NCI-H1436 treated with DMSO at 0.1 percent for 48 hours (cell line): Measurements from ENCODE around the gene CMTM4.
"Not testable (repeated sequence)": the region's sequence is repeated elsewhere in the genome, so short reads cannot be mapped to it uniquely, and the experiment has no call there.

Experiments used
- DNase-seq: peaks from one replicate; lab custom pipeline; 2025; lab: John Stamatoyannopoulos, UW

CMTM4 gene

GRCh38 chr16:66616169-66616568 lies 80.4 kb downstream of the CMTM4 start:
- DNase-seq, result no peak

GRCh38 chr16:66614161-66614802 lies 82.3 kb downstream of the CMTM4 start:
- DNase-seq, result no peak

GRCh38 chr16:66612422-66612821 lies 84.1 kb downstream of the CMTM4 start:
- no peak for DNase-seq

- not testable (repeated sequence) for DNase-seq
Observed at GRCh38 chr16:66611911-66612310, 84.6 kb downstream of the CMTM4 start.

- DNase-seq, result no peak
Observed at GRCh38 chr16:66610111-66610820, 86.3 kb downstream of the CMTM4 start.

GRCh38 chr16:66609139-66609510 lies 87.4 kb downstream of the CMTM4 start:
- no peak for DNase-seq

GRCh38 chr16:66608241-66609138 lies 88.1 kb downstream of the CMTM4 start:
- peak; percentile 10 for DNase-seq

- DNase-seq, result no peak
Observed at GRCh38 chr16:66605979-66606751, 90.4 kb downstream of the CMTM4 start.

GRCh38 chr16:66605177-66605978 lies 91.2 kb downstream of the CMTM4 start:
- DNase-seq, result no peak

GRCh38 chr16:66604376-66605176 lies 92.0 kb downstream of the CMTM4 start, which contains the start of gene CMTM3:
Gene CMTM3, plus strand, starts transcription at chr16:66604704. Its CDS starts 102 bp downstream, at chr16:66604806.
- DNase-seq, result no peak

- DNase-seq, result peak; percentile 18
Observed at GRCh38 chr16:66603537-66604375, 92.8 kb downstream of the CMTM4 start.

- DNase-seq, result no peak
Observed at GRCh38 chr16:66601471-66601870, 95.1 kb downstream of the CMTM4 start.

GRCh38 chr16:66600477-66600876 lies 96.1 kb downstream of the CMTM4 start:
- no peak for DNase-seq

- DNase-seq, result no peak
Observed at GRCh38 chr16:66599726-66600125, 96.8 kb downstream of the CMTM4 start.

GRCh38 chr16:66598111-66598510 lies 98.4 kb downstream of the CMTM4 start:
- no peak for DNase-seq

GRCh38 chr16:66596986-66597848 lies 99.3 kb downstream of the CMTM4 start:
- no peak for DNase-seq

- DNase-seq, result not testable (repeated sequence)
Observed at GRCh38 chr16:66596559-66596958, 100.0 kb downstream of the CMTM4 start.

GRCh38 chr16:66594739-66595138 lies 101.8 kb downstream of the CMTM4 start:
- no peak for DNase-seq
